HEK293T (cell line): Measurements from ENCODE around the gene MCEMP1.

Experiments used
- CTCF ChIA-PET: fragments of 350-600 bp; formaldehyde crosslinking; extraction: SDS; loops from one replicate; lab custom pipeline; 2021; ENCODE audit warnings: antibody characterized with exemption, inconsistent platforms; lab: Yijun Ruan, JAX
- POLR2A ChIA-PET: fragments of 350-600 bp; formaldehyde crosslinking; extraction: SDS; loops from one replicate; lab custom pipeline; 2020; ENCODE audit warnings: antibody characterized with exemption, inconsistent platforms; lab: Yijun Ruan, JAX
- DNase-seq: peaks from one replicate; pipeline ENCODE4 v3.0.0; 2012; ENCODE audit warnings: mixed read lengths; ENCODE audit errors: extremely low spot score
- ARNT ChIP-seq: fragments of 450-650 bp; IDR thresholded peaks from 2 replicates; pipeline ENCODE4 v1.6.1; 2017; ENCODE audit warnings: mild to moderate bottlenecking
- BHLHE40 ChIP-seq: fragments of 450-650 bp; IDR thresholded peaks from 2 replicates; pipeline ENCODE4 v1.6.1; 2016; ENCODE audit warnings: mild to moderate bottlenecking, moderate library complexity, borderline replicate concordance
- CTBP1 ChIP-seq: fragments of 450-650 bp; IDR thresholded peaks from 2 replicates; pipeline ENCODE4 v1.6.1; 2016; ENCODE audit warnings: borderline replicate concordance
- ELF4 ChIP-seq: fragments of 450-650 bp; IDR thresholded peaks from 2 replicates; pipeline ENCODE4 v1.6.1; 2017; ENCODE audit warnings: antibody characterized with exemption
- FOXA1 ChIP-seq: fragments of 450-650 bp; IDR thresholded peaks from 2 replicates; pipeline ENCODE4 v1.6.1; 2016; ENCODE audit warnings: mild to moderate bottlenecking
- FOXK2 ChIP-seq: fragments of 450-650 bp; IDR thresholded peaks from 2 replicates; pipeline ENCODE4 v1.6.1; 2016; ENCODE audit warnings: mild to moderate bottlenecking
- FOXM1 ChIP-seq: fragments of 450-650 bp; IDR thresholded peaks from 2 replicates; pipeline ENCODE4 v1.6.1; 2017; ENCODE audit warnings: mild to moderate bottlenecking, borderline replicate concordance
- HDGF ChIP-seq: fragments of 450-650 bp; IDR thresholded peaks from 2 replicates; pipeline ENCODE4 v1.6.1; 2017; ENCODE audit warnings: antibody characterized with exemption, borderline replicate concordance
- L3MBTL2 ChIP-seq: fragments of 450-650 bp; conservative IDR thresholded peaks from 2 replicates; pipeline ENCODE4 v1.6.1; 2016; ENCODE audit warnings: mild to moderate bottlenecking
- LEF1 ChIP-seq: fragments of 450-650 bp; IDR thresholded peaks from 2 replicates; pipeline ENCODE4 v1.6.1; 2017; ENCODE audit warnings: mild to moderate bottlenecking, borderline replicate concordance
- NFRKB ChIP-seq: fragments of 450-650 bp; IDR thresholded peaks from 2 replicates; pipeline ENCODE4 v1.6.1; 2016; ENCODE audit warnings: mild to moderate bottlenecking, moderate library complexity
- PKNOX1 ChIP-seq: fragments of 450-650 bp; IDR thresholded peaks from 2 replicates; pipeline ENCODE4 v1.6.1; 2016
- SP1 ChIP-seq: fragments of 450-650 bp; IDR thresholded peaks from 2 replicates; pipeline ENCODE4 v1.6.1; 2017
- SUZ12 ChIP-seq: fragments of 450-650 bp; IDR thresholded peaks from 2 replicates; pipeline ENCODE4 v1.6.1; 2016; ENCODE audit warnings: mild to moderate bottlenecking
- TARDBP ChIP-seq: fragments of 450-650 bp; IDR thresholded peaks from 2 replicates; pipeline ENCODE4 v1.6.1; 2016
- ZNF384 ChIP-seq: fragments of 450-650 bp; IDR thresholded peaks from 2 replicates; pipeline ENCODE4 v1.6.1; 2016

Gene MCEMP1

GRCh38 chr19:7657131-7657751 is 19.6 kb upstream of the MCEMP1 start:
- no peak for DNase-seq
- TF ChIP-seq BHLHE40 (no peak), PKNOX1 (peak; percentile 14; the same call in 1 of the 2 replicates)
- CTCF ChIA-PET, result interaction anchor here (0.6 kb wide), 1 partner anchor 20 kb away, joined by 3 read pairs; the partner anchor contains the start of gene MCEMP1
- POLR2A ChIA-PET, result interaction anchor here (1.6 kb wide), 1 partner anchor 24 kb away, joined by 5 read pairs; the partner anchor contains the start of gene TRAPPC5

- TF ChIP-seq SUZ12 (no peak), ZNF384 (no peak), LEF1 (no peak), PKNOX1 (peak; percentile 84), FOXA1 (no peak), FOXK2 (no peak)
- CTCF ChIA-PET, result no interaction called here
- DNase-seq, result no peak
- POLR2A ChIA-PET, result interaction anchor here (1.6 kb wide), 1 partner anchor 23 kb away, joined by 5 read pairs; the partner anchor contains the start of gene TRAPPC5
These were observed 18.6 kb upstream of the MCEMP1 start for GRCh38 chr19:7658219-7658686.

GRCh38 chr19:7661744-7662538 is 14.9 kb upstream of the MCEMP1 start:
- DNase-seq, result no peak
- ChIA-PET CTCF (interaction anchor here (1.0 kb wide), 1 partner anchor 10 kb away, joined by 4 read pairs; no protein-coding TSS in a partner anchor), POLR2A (interaction anchor here (2.2 kb wide), 1 partner anchor 19 kb away, joined by 7 read pairs; the partner anchor contains the start of gene TRAPPC5)
- no peak for TF ChIP-seq SUZ12
- no peak for TF ChIP-seq L3MBTL2
- TF ChIP-seq ARNT, result no peak
- TF ChIP-seq HDGF, result no peak
- TF ChIP-seq FOXK2, result no peak
- TF ChIP-seq NFRKB, result no peak

GRCh38 chr19:7662657-7663056 is 14.2 kb upstream of the MCEMP1 start:
- POLR2A ChIA-PET, result interaction anchor here (2.2 kb wide), 1 partner anchor 18 kb away, joined by 7 read pairs; the partner anchor contains the start of gene TRAPPC5
- CTCF ChIA-PET, result no interaction called here
- TF ChIP-seq NFRKB (no peak), CTBP1 (no peak), FOXA1 (no peak), HDGF (no peak), FOXK2 (no peak), BHLHE40 (no peak), ARNT (no peak), TARDBP (no peak), L3MBTL2 (no peak), ELF4 (no peak), FOXM1 (no peak), SP1 (no peak), SUZ12 (no peak), ZNF384 (no peak), PKNOX1 (no peak), LEF1 (no peak)
- no peak for DNase-seq

- DNase-seq, result no peak
- ChIA-PET CTCF (no interaction called here), POLR2A (no interaction called here)
- TF ChIP-seq NFRKB (no peak), SP1 (no peak), PKNOX1 (no peak), CTBP1 (no peak), HDGF (no peak), L3MBTL2 (no peak), ELF4 (no peak), LEF1 (no peak), FOXA1 (no peak), ZNF384 (no peak), FOXM1 (no peak), FOXK2 (no peak), TARDBP (no peak), ARNT (no peak)
These were observed 13.2 kb upstream of the MCEMP1 start for GRCh38 chr19:7663706-7664105.

- DNase-seq, result no peak
These were observed 11.8 kb upstream of the MCEMP1 start for GRCh38 chr19:7665076-7665475.

More at GRCh38 chr19:7665076-7665475, 11.8 kb upstream of the MCEMP1 start:
- TF ChIP-seq FOXA1 (no peak), PKNOX1 (no peak), LEF1 (no peak), HDGF (no peak), TARDBP (no peak), SP1 (no peak), FOXK2 (no peak), BHLHE40 (no peak), L3MBTL2 (no peak), NFRKB (no peak), ZNF384 (no peak), CTBP1 (no peak), SUZ12 (no peak), FOXM1 (no peak), ELF4 (no peak)
- CTCF ChIA-PET, result no interaction called here
- POLR2A ChIA-PET, result interaction anchor here (1.2 kb wide), 1 partner anchor 16 kb away, joined by 3 read pairs; the partner anchor contains the start of gene TRAPPC5
